HepG2 (cell line): ENCODE results near the gene DPP3. TPM values are rescaled to one million over a fixed set of nuclear protein-coding genes. Genes with fewer than 3 reads are reported as not detected.

Source experiments
- ATAC-seq: fragments of 200-7000 bp; cut with Tn5 transposase; 3 replicates; pipeline ENCODE4 v1.9.1; 2020; ENCODE audit warnings: mild to moderate bottlenecking, moderate library complexity
- BruUV-seq: library from RNA; stranded (reverse); fragments of 400-500 nt; replicated peaks from 2 replicates; lab custom pipeline; 2021; lab: Mats Ljungman, UMichigan
- CTCF ChIA-PET: fragments of 300-600 bp; formaldehyde crosslinking; extraction: SDS; loops from one replicate; lab custom pipeline; 2021; ENCODE audit warnings: low total read pairs, inconsistent platforms, low intra/inter-chr PET ratio; lab: Yijun Ruan, JAX
- POLR2A ChIA-PET: fragments of 350-600 bp; sonication (Branson Sonifier 250); formaldehyde crosslinking; loops from one replicate; lab custom pipeline; 2020; ENCODE audit warnings: antibody characterized with exemption, inconsistent platforms; lab: Yijun Ruan, JAX
- DNase-seq: peaks from one replicate; pipeline ENCODE4 v3.0.0-alpha.2; 2015; ENCODE audit warnings: low spot score
- FAIRE-seq: peaks from 3 replicates; lab custom pipeline; 2011; peaks lifted over from hg19 to GRCh38; lab: Jason Lieb, UNC
- H2AFZ ChIP-seq: one replicate; pipeline ENCODE4 v1.6.1; 2011; ENCODE audit warnings: low read length, inconsistent platforms
- H3K27ac ChIP-seq: fragments of 300-600 bp; 3 replicates; pipeline ENCODE4 v1.8.0; 2011; ENCODE audit warnings: mixed run types, mild to moderate bottlenecking, mixed read lengths, low read length, inconsistent platforms; ENCODE audit not compliant: insufficient read depth; ENCODE audit errors: extremely low read length
- H3K27me3 ChIP-seq, 2 experiments: fragments of 200-600 bp in 1 of 2; 2 replicates in 1 of 2; 3 replicates in 1 of 2; pipeline versions ENCODE4 v1.6.0 to v1.8.0; 2011; ENCODE audit warnings: low read length in 2 of 2, mild to moderate bottlenecking in 2 of 2, moderate library complexity in 2 of 2, inconsistent platforms in 1 of 2; ENCODE audit not compliant: insufficient read depth in 2 of 2, control insufficient read depth in 1 of 2
- H3K36me3 ChIP-seq, 2 experiments: fragments of 200-600 bp in 1 of 2; replicated peaks in 1 of 2; 2 replicates in 1 of 2; 3 replicates in 1 of 2; pipeline versions ENCODE4 v1.5.1 to v1.8.0; 2011; ENCODE audit warnings: low read length in 2 of 2, inconsistent platforms in 1 of 2; ENCODE audit not compliant: insufficient read depth in 2 of 2, control insufficient read depth in 1 of 2
- H3K4me1 ChIP-seq: 2 replicates; pipeline ENCODE4 v1.5.1; 2012; ENCODE audit warnings: low read length, inconsistent platforms; ENCODE audit not compliant: insufficient read depth
- H3K4me2 ChIP-seq: 2 replicates; pipeline ENCODE4 v1.6.0; 2011; ENCODE audit warnings: low read depth, low read length, inconsistent platforms
- H3K4me3 ChIP-seq, 3 experiments: fragments of 200-600 bp in 1 of 3; sonication (generic), shearing (Covaris generic) in 1 of 3; replicated peaks in 1 of 3; 2 replicates each; pipeline ENCODE4 v1.5.1; 2011 to 2016; ENCODE audit warnings: low read length in 3 of 3, inconsistent platforms in 2 of 3, low read depth in 2 of 3, mild to moderate bottlenecking in 2 of 3, control low read depth in 1 of 3, mixed read lengths in 1 of 3; ENCODE audit not compliant: insufficient read depth in 1 of 3
- H3K79me2 ChIP-seq: one replicate; pipeline ENCODE4 v1.6.1; 2011; ENCODE audit warnings: low read length, inconsistent platforms; ENCODE audit not compliant: insufficient read depth
- H3K9ac ChIP-seq: 2 replicates; pipeline ENCODE4 v1.6.0; 2011; ENCODE audit warnings: mild to moderate bottlenecking, low read depth, low read length, inconsistent platforms; ENCODE audit not compliant: insufficient read depth
- H3K9me3 ChIP-seq: 2 replicates; pipeline ENCODE4 v1.5.1; 2012; ENCODE audit warnings: mild to moderate bottlenecking, low read length
- H4K20me1 ChIP-seq: 2 replicates; pipeline ENCODE4 v1.6.0; 2011; ENCODE audit warnings: inconsistent platforms, mild to moderate bottlenecking, low read length, moderate library complexity; ENCODE audit not compliant: insufficient read depth
- MAFF ChIP-seq: IDR thresholded peaks from 2 replicates; pipeline ENCODE4 v1.6.1; 2011; ENCODE audit warnings: low read depth, low read length, improper control_type of control experiment
- RFXAP ChIP-seq: sonication (generic); formaldehyde crosslinking; IDR thresholded peaks from 2 replicates; pipeline ENCODE4 v1.4.0; 2020; ENCODE audit warnings: missing genetic modification reagents, borderline replicate concordance
- SAP130 ChIP-seq: IDR thresholded peaks from 2 replicates; pipeline ENCODE4 v1.6.1; 2016; ENCODE audit warnings: low read depth
- YEATS4 ChIP-seq: sonication (generic); formaldehyde crosslinking; IDR thresholded peaks from 2 replicates; pipeline ENCODE4 v1.4.0; 2020; ENCODE audit warnings: missing genetic modification reagents, borderline replicate concordance
- ZBTB7A ChIP-seq: sonication (generic); formaldehyde crosslinking; IDR thresholded peaks from 2 replicates; pipeline ENCODE4 v1.8.0; 2022; ENCODE audit warnings: mild to moderate bottlenecking, missing genetic modification reagents
- ZMYM4 ChIP-seq: sonication (generic); formaldehyde crosslinking; IDR thresholded peaks from 2 replicates; pipeline ENCODE4 v1.8.1; 2023; ENCODE audit warnings: mild to moderate bottlenecking, missing genetic modification reagents
- ZNF629 ChIP-seq: sonication (generic); formaldehyde crosslinking; conservative IDR thresholded peaks from 2 replicates; pipeline ENCODE4 v1.5.0; 2020; ENCODE audit warnings: missing genetic modification reagents
- WGBS: methylation state at CpG from one replicate; pipeline ENCODE4 v1.1.6; 2017; ENCODE audit warnings: low lambda C conversion rate; 5-methylcytosine and 5-hydroxymethylcytosine counted together
- in situ Hi-C: cut with HindIII; loops from 2 replicates; pipeline ENCODE4 v1.10.0; 2017; ENCODE audit warnings: low pct_unique_long_range_greater_than_20kb; ENCODE audit not compliant: extremely low pct_ligation_motif_present
- intact Hi-C: fragments of 100-400 bp; cut with micrococcal nuclease; formaldehyde crosslinking; loops from one replicate; pipeline ENCODE4 v1.10.0; 2022; ENCODE audit not compliant: unreplicated experiment
- polyA plus RNA-seq, 8 experiments: library from polyadenylated mRNA; depleted of rRNA in 3 of 8; stranded (reverse) in 7 of 8; unstranded in 1 of 8; fragments of >200 nt; fragmentation: Illumina TruSeq in 4 of 8; extraction: Trizol in 4 of 8; gene quantifications; 2 replicates each; pipeline versions ENCODE4 v1.2.1 to v1.2.3, GENCODE V29; 2011 to 2016; ENCODE audit warnings: low read depth in 4 of 8, missing spikeins in 1 of 8, mixed read lengths in 1 of 8; ENCODE audit not compliant: insufficient read depth in 1 of 8
- total RNA-seq, 5 experiments: library from RNA; depleted of rRNA; stranded (reverse); fragments of >200 nt; fragmentation: Illumina TruSeq; extraction: Trizol; gene quantifications; 2 replicates each; pipeline ENCODE4 v1.2.3, GENCODE V29; 2016; ENCODE audit warnings: low read depth in 1 of 5
- TF ChIP-seq, protein P1 (sequence below): sonication (generic); formaldehyde crosslinking; IDR thresholded peaks from 2 replicates; pipeline ENCODE4 v1.5.0; 2020; ENCODE audit warnings: mild to moderate bottlenecking, missing genetic modification reagents
- TF ChIP-seq, protein P2 (sequence below): sonication (generic); formaldehyde crosslinking; IDR thresholded peaks from 2 replicates; pipeline ENCODE4 v1.5.0; 2020; ENCODE audit warnings: mild to moderate bottlenecking, missing genetic modification reagents, borderline replicate concordance

Gene DPP3
- total and polyA plus RNA-seq, 2 of the 13 experiments (the other 11 are each of a cell fraction or from before 2014, with no cell fraction given): 38.4 to 59.8 TPM

DNA sequence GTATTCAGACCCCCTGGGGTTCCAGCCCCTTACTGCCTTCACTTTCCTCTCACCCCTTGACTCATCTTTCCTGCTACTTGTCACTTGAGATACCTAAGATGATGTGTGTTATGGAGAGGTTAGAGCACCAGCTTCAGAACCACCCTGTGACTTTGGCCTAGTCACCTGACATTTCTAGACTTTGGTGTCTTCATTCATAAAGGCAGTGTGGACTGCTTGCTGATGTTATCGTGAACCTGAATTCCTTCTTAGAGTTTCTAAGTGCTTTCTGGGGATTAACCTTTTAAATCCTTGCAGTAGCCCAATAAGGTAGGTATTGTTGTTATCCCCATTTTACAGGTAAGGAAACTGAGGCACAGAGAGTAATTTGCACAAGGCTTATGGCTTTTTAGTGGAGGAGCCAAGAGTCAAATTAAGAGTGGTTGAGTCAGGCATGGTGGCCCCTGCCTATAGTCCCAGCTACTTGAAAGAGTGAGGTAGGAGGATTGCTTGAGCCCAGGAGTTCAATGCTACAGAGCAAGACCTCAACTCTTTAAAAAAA is 25.1 kb downstream of the DPP3 start:
- Histone ChIP-seq H3K4me1 (peaks cover 19% of the 10 kb centered on the region), H3K9ac (no peak overlapping the region), H4K20me1 (no peaks in the 10 kb centered on the region), H2AFZ (no peak overlapping the region), H3K79me2 (no peaks in the 10 kb centered on the region), H3K9me3 (no peaks in the 10 kb centered on the region), H3K27ac (no peak overlapping the region), H3K36me3 (peaks cover 5 to 11% of the 10 kb centered on the region in 2 experiments; a peak in 2 of 5 replicates), H3K4me3 (no peak overlapping the region), H3K4me2 (no peak overlapping the region), H3K27me3 (no peaks in the 10 kb centered on the region)
- POLR2A ChIA-PET: interaction anchor here (1.1 kb wide), 1 partner anchor 111 kb away, joined by 3 read pairs; the partner anchor contains the start of gene RBM14
- in situ Hi-C loops: no loop called here
- DNase-seq: no peak
- CTCF ChIA-PET: no interaction called here
- no peak for FAIRE-seq
- TF ChIP-seq, protein P1, sequence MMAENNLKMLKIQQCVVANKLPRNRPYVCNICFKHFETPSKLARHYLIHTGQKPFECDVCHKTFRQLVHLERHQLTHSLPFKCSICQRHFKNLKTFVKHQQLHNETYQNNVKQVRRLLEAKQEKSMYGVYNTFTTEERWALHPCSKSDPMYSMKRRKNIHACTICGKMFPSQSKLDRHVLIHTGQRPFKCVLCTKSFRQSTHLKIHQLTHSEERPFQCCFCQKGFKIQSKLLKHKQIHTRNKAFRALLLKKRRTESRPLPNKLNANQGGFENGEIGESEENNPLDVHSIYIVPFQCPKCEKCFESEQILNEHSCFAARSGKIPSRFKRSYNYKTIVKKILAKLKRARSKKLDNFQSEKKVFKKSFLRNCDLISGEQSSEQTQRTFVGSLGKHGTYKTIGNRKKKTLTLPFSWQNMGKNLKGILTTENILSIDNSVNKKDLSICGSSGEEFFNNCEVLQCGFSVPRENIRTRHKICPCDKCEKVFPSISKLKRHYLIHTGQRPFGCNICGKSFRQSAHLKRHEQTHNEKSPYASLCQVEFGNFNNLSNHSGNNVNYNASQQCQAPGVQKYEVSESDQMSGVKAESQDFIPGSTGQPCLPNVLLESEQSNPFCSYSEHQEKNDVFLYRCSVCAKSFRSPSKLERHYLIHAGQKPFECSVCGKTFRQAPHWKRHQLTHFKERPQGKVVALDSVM (CRISPR knock-in tag): no peak
- TF ChIP-seq ZNF629: peak; percentile 59
- BruUV-seq: no TSS peak
- no peak for ATAC-seq
- 65% methylated on average over 1 of the region's 1 CpG for WGBS
- intact Hi-C loops: no loop called here

DNA sequence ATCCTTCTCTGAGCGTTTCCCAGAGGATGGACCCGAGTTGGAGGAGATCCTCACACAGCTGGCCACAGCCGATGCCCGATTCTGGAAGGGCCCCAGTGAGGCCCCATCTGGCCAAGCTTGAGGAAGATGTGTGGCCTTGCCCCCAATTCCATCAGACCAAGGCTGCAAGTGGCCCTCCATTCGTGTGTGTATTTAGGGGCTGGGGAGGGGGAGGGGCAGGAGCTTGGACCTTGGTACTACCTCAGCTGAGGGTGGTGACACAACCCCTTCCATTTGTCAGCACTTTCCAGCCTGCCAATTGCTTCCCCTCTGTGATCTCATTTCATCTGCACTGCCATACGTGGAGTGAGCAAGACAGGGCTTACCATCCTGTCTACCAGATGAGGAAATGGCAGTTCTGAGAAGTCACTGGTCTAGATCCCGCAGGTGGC is 28.9 kb downstream of the DPP3 start:
- H3K9me3 ChIP-seq: no peaks in the 10 kb centered on the region
- ATAC-seq: peak; percentile 74
- in situ Hi-C loops: no loop called here
- peak; percentile 72 for DNase-seq
- 24% methylated on average over 6 of the region's 7 CpGs for WGBS
- no TSS peak for BruUV-seq
- H3K27ac ChIP-seq: peak overlapping the region; percentile 76
- ChIA-PET POLR2A (interaction anchor here (1.0 to 3.7 kb wide), 6 partner anchors 25 to 169 kb away, joined by 4 to 34 read pairs (median 8); partner anchors contain the start of genes ACTN3, DPP3, MRPL11 and RBM4), CTCF (no interaction called here)
- H2AFZ ChIP-seq: no peak overlapping the region
- H3K36me3 ChIP-seq: peaks cover 3 to 15% of the 10 kb centered on the region in 2 experiments; a peak in 2 of 5 replicates
- peak overlapping the region; percentile 44 for H3K4me2 ChIP-seq
- no peaks in the 10 kb centered on the region for H4K20me1 ChIP-seq
- no peak overlapping the region for H3K4me3 ChIP-seq
- peaks cover 10% of the 10 kb centered on the region for H3K79me2 ChIP-seq
- H3K4me1 ChIP-seq: peaks cover 29% of the 10 kb centered on the region
- peak; percentile 63 for FAIRE-seq
- H3K27me3 ChIP-seq: no peaks in the 10 kb centered on the region; a peak in 1 of 5 replicates
- H3K9ac ChIP-seq: 0 out of 2 replicates have a peak overlapping the region, but pooled peaks have one; percentile 13
- intact Hi-C loops: no loop called here
- TF ChIP-seq MAFF (peak; percentile 55; the same call in 1 of the 2 replicates), ZMYM4 (CRISPR knock-in tag) (0 out of 2 replicates have a peak, but pooled peaks have one; percentile 35), RFXAP (CRISPR knock-in tag) (no peak), ZBTB7A (CRISPR knock-in tag) (0 out of 2 replicates have a peak, but pooled peaks have one; percentile 31), SAP130 (CRISPR knock-in tag) (peak; percentile 70), YEATS4 (CRISPR knock-in tag) (0 out of 2 replicates have a peak, but pooled peaks have one; percentile 30)
- TF ChIP-seq, protein P2, sequence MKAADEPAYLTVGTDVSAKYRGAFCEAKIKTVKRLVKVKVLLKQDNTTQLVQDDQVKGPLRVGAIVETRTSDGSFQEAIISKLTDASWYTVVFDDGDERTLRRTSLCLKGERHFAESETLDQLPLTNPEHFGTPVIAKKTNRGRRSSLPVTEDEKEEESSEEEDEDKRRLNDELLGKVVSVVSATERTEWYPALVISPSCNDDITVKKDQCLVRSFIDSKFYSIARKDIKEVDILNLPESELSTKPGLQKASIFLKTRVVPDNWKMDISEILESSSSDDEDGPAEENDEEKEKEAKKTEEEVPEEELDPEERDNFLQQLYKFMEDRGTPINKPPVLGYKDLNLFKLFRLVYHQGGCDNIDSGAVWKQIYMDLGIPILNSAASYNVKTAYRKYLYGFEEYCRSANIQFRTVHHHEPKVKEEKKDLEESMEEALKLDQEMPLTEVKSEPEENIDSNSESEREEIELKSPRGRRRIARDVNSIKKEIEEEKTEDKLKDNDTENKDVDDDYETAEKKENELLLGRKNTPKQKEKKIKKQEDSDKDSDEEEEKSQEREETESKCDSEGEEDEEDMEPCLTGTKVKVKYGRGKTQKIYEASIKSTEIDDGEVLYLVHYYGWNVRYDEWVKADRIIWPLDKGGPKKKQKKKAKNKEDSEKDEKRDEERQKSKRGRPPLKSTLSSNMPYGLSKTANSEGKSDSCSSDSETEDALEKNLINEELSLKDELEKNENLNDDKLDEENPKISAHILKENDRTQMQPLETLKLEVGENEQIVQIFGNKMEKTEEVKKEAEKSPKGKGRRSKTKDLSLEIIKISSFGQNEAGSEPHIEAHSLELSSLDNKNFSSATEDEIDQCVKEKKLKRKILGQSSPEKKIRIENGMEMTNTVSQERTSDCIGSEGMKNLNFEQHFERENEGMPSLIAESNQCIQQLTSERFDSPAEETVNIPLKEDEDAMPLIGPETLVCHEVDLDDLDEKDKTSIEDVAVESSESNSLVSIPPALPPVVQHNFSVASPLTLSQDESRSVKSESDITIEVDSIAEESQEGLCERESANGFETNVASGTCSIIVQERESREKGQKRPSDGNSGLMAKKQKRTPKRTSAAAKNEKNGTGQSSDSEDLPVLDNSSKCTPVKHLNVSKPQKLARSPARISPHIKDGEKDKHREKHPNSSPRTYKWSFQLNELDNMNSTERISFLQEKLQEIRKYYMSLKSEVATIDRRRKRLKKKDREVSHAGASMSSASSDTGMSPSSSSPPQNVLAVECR (CRISPR knock-in tag): peak; percentile 36; the same call in 1 of the 2 replicates
